Measurements from ENCODE around the gene CHCHD10. TPM values are rescaled to one million over a fixed set of nuclear protein-coding genes. Genes with fewer than 3 reads are reported as not detected.

Gene CHCHD10
- total RNA-seq, 1 donor from 2014 or later: 59.5 TPM

GRCh38 chr22:23773483-23774113, 5.8 kb upstream of the CHCHD10 start:
- intact Hi-C loops (cut with micrococcal nuclease): no loop called here

- intact Hi-C loops (cut with micrococcal nuclease): loop anchor here (1.0 kb wide), 1 partner anchor 13 kb away; the partner anchor contains the start of gene SMARCB1
Observed at GRCh38 chr22:23772649-23773473, 5.1 kb upstream of the CHCHD10 start, which contains the start of gene MMP11. Gene MMP11, plus strand, starts transcription at chr22:23772849. Its CDS starts 22 bp downstream, at chr22:23772871.

DNA sequence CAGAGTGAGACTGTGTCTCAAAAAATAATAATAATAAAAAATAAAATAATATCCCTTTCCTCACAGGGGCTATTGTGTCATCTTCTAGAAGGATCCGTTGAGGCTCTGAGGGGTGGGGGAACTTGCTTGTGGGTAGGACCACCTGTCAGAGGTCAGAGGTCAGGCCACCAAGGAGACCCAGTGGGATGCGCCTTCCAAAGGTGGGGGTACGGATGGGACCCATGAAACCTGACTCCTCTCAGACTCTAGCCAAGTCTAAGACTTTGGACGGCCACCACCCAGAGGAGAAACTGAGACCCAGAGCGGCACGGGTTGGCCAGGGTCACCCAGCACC, 4.5 kb upstream of the CHCHD10 start:
- intact Hi-C loops (cut with micrococcal nuclease): loop anchor here (1.0 kb wide), 1 partner anchor 14 kb away; the partner anchor contains the start of gene SMARCB1

DNA sequence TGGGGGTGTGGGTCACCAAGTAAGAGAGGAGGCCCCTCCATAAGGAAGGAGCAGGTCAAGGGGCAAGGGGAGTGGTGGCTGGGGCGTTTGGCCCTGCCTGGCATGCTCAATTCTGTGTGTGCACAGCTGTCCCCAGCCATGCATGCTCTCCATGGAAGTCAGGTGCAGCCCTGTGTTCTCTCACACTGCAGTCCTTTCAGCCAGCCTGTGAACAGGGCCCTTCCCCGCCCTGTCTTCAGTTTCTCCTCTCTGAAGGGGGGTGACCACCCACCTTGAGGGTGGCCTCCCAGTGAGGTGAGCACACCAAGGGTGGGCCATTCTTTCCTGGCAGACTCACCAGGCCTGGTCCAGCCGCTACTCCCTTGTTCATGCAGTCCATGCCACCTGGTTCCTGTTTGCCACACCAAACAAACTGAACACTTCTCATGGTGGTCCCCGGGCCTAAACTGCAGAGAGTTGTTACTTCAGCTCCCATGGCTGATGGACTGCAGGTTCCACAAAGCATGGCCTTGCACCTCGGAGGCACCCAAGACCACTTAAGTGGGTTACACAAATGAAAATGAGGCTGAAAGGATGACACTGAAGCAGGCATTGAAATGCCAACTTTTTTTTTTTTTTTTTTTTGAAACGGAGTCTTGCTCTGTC, 1.7 kb upstream of the CHCHD10 start:
- intact Hi-C loops (cut with micrococcal nuclease): no loop called here

DNA sequence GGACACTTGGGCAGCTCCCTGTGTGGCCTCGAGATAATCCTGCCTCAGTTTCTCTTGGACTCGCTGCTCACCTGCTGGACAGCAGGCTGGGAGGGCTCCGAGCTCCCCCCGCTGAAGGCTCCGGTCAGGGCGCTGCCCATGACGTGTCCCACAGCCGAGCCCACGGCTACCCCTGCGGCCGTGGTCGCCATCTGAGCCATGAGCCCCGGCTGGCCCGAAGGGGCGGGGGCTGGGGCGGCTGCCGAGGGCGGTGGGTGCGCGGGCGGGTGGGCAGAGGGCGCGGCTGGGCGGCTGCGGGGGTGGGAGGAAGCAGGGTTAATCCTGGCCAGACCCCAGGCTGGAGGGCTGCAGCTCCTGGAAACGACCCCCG, 484 bp downstream of the CHCHD10 start:
- intact Hi-C loops (cut with micrococcal nuclease): no loop called here

GRCh38 chr22:23764899-23765881, 2.6 kb downstream of the CHCHD10 start:
- intact Hi-C loops (cut with micrococcal nuclease): no loop called here

- intact Hi-C loops (cut with micrococcal nuclease): no loop called here
Observed at GRCh38 chr22:23763954-23764353, 3.8 kb downstream of the CHCHD10 start.

GRCh38 chr22:23763579-23763945, 4.2 kb downstream of the CHCHD10 start:
- intact Hi-C loops (cut with micrococcal nuclease): no loop called here

DNA sequence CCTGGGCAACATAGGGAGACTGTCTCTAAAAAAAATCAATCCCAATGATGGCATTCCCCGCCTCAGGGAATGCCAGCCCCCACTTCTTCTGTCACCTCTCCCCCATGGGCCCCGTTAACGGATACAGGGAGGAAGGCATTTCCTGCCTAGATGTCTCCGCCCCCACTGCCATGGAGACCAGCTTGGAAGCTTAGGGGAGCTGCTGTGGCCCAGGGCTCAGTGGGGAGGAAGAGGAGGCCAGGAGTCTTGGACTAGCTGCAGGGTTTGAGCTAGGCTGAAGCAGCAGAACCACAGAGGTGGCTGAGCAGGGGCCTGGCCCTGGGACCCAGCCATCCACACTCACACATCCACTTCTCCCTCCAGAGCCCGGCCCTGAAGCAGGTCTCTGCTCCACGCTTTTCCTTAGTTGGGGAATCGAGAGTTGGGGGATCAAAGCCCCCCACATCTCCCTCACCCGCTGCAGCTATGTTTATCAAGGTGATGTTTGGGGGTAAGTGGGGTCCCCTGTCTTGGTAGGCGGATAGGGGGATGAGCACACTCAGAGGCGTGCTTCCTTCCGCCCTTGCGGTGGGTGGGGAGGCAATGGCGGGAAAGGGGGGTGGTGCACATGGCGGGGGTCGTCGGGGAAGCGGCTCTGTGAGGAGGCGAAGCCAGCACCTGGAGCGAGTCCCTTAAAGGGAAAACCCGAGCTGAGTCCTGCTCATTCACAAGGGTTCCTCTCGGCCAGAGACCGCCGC, 4.8 kb downstream of the CHCHD10 start, which contains the start of gene C22orf15:
Gene C22orf15 (plus strand): TSS at position 149 of the 737 bp plus-strand sequence. CDS start 317 bp downstream, at position 466.
- intact Hi-C loops (cut with micrococcal nuclease): no loop called here

DNA sequence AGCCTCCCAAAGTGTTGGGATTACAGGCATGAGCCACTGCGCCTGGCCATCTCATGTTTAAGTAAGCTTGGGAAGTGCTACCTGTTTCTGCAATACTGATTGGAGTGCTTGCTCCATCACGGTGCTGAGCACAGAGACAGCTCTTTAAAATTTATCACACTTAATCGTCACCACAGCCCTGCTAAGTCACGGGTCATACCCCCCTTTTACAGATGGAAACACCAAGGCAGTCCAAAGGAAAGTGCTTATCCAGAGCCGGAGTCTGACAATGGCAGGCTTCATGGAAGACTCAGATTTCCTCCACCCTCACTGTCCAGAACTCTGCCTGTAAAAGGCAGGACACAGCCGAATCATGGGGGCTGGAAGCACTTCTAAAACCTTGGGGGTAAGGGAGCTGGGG, 7.7 kb downstream of the CHCHD10 start:
- intact Hi-C loops (cut with micrococcal nuclease): no loop called here

GRCh38 chr22:23759566-23759965, 8.2 kb downstream of the CHCHD10 start:
- intact Hi-C loops (cut with micrococcal nuclease): no loop called here

DNA sequence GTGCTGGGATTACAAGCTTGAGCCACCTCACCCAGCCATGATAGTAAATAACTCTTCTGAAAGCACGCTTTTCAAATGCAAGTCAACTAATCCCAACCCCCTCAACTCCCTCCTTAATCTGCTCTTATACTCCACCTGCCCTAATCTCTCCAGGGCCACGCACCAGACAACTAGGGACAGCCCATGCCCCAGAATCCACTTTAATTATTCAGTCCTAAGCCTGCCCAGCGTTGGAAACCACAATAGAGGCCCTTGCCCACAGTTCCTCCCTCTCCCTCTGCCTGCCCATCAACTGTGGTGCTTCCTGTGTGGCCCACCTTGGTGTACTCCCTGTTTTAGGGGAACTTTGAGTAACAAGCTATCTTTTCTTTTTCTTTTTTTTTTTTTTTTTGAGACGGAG, 10.9 kb downstream of the CHCHD10 start:
- intact Hi-C loops (cut with micrococcal nuclease): no loop called here

- intact Hi-C loops (cut with micrococcal nuclease): no loop called here
Observed at GRCh38 chr22:23755711-23756110, 12.1 kb downstream of the CHCHD10 start.

GRCh38 chr22:23754980-23755636, 12.7 kb downstream of the CHCHD10 start:
- intact Hi-C loops (cut with micrococcal nuclease): no loop called here

DNA sequence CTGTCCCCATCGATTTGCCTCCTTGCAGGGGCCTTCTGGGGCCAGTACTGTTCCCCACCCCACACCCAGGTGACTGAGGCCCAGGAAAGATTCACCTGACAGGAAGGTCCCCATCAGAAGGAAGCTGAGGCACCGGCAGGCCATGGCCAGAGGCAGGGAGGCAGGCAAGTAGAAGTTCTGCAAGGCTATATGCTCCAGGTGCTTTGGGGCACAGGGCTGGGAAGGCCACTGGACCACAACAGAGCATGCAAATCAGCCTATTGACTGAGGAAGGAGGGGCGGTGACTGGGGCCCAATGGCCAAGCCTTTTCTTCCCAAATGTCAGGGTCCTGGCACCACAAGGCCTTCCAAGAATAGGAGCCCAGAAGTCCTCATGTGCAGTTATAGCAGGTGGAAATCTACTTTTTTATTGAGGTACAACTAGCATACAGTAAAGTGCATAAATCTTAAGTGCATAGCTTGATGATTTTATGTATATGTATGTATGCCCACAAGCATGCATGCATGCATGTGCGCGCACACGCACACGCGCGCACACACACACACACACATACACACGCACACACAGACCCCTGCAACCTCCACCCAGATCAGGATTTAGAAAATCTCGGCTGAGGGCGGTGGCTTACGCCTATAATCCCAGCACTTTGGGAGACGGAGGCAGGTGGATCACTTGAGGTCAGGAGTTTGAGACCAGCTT, 13.4 kb downstream of the CHCHD10 start, which contains the start of gene VPREB3:
Gene VPREB3 (minus strand): TSS at position 206 of the 700 bp plus-strand sequence. CDS start 62 bp downstream, at position 144.
- intact Hi-C loops (cut with micrococcal nuclease): no loop called here

DNA sequence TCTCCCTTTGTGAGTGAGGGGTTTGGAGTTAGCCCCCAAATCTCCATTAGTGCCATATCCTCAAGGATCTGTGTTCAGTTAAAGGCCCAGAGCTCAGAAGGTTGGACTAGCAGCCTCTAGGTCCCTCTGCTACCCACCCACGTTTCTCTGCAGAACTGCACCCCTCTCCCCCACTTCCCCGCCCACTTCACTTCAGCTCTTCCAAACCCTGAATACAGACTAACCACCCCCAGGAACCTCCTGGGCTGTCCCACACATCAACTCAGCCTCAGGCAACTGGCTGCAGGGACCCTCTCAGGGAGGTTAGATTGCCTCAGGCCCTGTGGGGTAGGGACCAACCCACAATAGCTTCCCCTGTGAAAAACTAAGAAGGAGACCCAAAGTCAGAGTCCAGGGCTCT, 14.4 kb downstream of the CHCHD10 start:
- intact Hi-C loops (cut with micrococcal nuclease): no loop called here

DNA sequence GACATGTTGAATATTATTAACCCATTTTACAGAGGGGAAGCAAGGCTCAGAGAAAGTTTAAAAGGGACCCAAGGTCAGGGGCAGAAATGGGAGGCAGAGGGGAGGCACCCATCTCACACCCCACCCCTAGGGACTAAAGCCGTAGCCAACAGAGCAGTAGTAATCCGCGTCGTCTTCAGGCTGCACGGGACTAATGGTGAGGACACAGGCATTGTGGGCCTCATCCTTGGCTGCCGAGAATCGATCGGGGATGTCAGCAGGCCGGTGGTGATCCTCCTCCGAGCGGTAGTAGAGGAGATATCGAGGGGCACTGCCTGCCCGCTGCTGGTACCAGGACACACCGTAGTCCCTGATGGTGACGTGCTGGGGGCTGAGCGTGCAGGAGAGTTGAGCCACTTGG, 15.0 kb downstream of the CHCHD10 start:
- intact Hi-C loops (cut with micrococcal nuclease): no loop called here

DNA sequence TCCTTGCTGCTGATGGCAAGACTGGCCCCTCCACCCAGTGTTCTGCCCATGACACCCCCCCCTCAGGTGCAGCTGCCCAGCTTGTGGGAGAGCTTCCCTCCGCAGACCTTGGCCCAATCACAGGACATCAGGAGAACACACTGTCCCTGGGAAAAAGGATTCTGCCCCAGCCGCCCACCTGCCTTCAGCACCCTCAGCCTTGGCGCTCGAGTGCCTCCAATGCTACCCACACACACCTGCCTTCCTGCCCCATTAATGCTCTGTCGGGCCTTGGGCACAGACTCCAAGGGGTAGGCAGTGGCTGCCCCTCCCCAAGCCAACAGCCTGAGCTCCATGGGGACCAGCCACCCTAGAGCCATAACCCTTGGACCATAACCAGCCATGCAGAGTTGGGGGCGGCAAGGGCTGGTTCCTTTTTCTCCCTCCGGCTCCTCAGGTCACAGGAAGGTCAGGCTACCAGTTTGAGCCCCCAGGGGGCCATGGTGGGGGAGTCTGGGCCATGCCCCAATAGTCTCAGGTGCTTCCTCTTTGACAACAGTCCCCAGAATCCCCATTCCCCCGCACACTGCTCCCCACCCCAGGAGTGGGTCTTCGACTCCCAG, 15.6 kb downstream of the CHCHD10 start:
- intact Hi-C loops (cut with micrococcal nuclease): no loop called here

All from T-helper 2 cell treated with Interferon-gamma antibody and Interleukin-4, amounts not matched to agents 100 ng/mL and 5 ng/mL, for 36 hours (primary cell).